ENCODE data around the gene PVRIG.

GRCh38 chr7:100213672-100214071, 6.1 kb upstream of the PVRIG start:
- TF ChIP-seq CTCF (IDR thresholded peaks at IDR 0.05) (no peak), POLR2AphosphoS5 (IDR thresholded peaks at IDR 0.05) (no peak)
